GM21390 (cell line): ENCODE data around the gene STARD13.

Experiments used
- ATAC-seq: cut with Tn5 transposase; IDR thresholded peaks from one replicate; pipeline ENCODE4 v1.9.1; 2021; ENCODE audit not compliant: unreplicated experiment

Gene STARD13

GRCh38 chr13:33204130-33204927, 81.2 kb downstream of the STARD13 start:
- no peak for ATAC-seq

GRCh38 chr13:33202644-33203169, 82.8 kb downstream of the STARD13 start:
- ATAC-seq: no peak

GRCh38 chr13:33201659-33202058, 83.9 kb downstream of the STARD13 start:
- no peak for ATAC-seq

GRCh38 chr13:33199289-33199850, 86.2 kb downstream of the STARD13 start:
- ATAC-seq: no peak

- ATAC-seq: no peak
Observed at GRCh38 chr13:33197541-33197971, 88.0 kb downstream of the STARD13 start.

GRCh38 chr13:33196767-33197166, 88.8 kb downstream of the STARD13 start:
- ATAC-seq: no peak

GRCh38 chr13:33195693-33196464, 89.7 kb downstream of the STARD13 start:
- ATAC-seq: no peak

DNA sequence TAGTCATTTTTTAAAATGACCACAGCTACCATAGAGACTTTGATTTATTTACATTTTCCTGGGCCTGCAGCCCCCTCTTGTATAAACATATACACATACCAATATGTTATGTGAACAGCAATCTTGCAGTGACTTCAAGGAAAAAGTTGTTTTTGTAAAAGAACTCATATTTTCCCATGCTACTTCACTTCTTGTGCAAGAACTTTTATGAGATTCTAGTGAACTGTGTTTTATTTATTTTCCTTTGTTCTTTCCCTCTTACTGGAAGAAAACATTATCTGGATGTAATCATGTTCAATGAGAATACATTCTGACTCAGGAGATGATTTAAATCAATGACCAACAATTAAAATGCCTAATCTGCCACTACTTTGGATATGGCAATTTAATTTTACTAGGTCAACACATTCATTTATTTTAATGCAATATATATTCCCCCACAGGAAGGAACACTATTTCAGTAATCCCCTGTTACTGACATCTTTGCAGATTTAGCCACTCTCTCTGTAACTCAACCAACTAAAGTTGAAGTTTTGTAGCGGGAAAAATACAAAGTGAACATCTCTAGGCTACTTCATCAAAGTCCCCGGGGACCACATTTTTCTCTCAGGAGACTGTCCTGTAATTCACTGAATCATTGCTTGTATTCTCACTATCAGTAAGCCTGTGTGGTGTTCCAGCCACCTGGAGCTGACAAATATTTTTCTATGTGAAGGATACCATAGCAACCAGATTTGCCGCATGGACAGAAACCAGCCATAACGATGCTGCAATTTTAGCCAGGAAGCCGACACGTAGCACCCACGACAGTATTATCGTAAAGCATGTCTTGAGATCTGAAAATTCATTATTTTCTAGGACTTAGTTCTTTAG, 90.5 kb downstream of the STARD13 start:
- peak; percentile 87 for ATAC-seq

- no peak for ATAC-seq
Observed at GRCh38 chr13:33193428-33193974, 92.1 kb downstream of the STARD13 start.

DNA sequence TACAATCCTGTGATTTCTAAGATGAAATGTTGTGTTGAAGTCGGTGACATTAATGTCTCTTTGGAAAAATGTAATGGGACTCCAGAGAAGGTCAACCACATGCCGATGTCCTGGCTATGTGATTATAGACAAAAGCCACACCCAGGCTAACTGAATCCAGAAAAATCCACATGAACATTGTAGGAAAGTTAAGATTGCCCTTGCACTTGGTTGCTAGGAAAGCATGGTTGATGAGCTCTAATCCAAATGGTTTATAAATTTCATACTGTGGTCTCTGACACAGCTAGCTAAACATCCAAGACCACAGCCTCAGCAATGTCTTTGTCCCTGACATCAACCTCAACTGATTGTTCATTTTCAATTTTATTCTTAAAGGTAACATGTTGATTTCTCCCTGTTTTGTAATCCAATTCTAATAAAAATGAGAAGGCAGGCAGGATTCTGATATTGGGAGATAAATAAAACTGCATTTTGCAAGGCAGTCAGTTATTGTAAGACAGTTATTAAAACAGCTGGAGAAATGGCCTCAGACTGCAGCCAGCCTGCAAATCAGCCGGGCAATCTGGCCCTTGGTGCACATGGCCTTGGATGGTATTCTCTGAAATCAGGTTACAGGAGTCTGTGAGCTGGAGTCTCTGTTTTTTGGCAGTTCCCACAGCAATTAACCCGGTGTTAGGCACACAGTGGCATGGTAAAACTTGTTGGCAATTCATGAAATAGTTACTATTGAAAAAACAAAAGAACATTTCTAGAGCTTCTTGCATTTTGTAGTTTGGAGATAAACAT, 93.9 kb downstream of the STARD13 start:
- no peak for ATAC-seq

- ATAC-seq: no peak
Observed at GRCh38 chr13:33189470-33189869, 96.1 kb downstream of the STARD13 start.

DNA sequence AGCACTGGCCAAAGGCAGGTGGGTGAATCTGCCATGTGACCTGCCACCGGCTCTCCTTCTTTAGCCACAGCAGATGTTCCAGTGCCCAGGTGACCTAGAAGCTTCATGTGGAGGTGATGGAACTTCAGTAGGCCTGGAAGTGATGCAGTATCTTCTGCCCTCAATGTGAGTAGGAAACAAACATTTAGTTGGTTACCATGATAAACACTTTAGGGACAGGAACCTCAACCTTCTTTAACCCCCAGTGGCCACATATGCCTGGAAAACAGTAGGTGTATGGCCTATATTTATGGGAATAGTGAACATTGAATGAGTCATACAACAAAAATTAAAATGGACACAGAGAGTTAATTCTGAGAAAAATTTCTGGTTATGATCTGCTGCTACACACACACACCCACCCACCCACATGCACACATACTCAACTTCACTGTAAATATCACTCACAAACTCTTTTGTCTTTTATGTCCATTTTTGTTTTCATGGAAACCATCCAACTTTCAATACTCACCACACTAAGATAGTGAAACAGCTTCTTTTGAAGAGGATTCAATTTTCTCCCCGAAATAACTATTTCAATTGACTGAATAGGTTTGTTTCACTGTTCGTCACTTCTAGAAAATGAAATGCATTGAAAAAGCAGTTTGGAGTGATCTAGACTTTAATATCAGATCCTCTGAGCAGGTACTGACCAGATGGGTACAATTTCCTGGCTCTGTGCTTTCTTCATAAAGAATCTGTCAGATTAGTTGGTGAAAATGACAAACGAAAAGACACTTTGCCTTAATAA, 97.3 kb downstream of the STARD13 start:
- peak; percentile 54 for ATAC-seq

DNA sequence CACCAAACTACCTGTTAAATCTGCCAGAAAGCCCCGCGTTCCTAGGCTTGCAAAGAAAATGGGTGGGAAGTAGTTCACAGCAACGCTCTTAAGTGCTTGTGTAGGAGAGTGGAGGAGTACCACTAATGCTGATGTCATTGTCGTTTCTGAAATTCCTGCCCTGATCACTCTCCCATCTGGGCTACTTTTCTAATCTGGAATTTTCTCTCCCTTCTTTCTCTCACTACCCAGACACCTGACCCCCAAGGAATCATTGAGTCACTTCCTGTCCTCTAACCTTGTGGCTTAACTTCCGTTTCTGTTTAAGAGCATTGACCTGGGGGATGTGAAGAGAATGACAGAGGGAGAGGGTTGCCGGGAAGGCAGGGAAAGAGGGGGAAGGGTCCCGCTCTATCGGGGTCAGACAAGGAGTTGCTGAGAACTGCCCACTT, 98.7 kb downstream of the STARD13 start:
- ATAC-seq: no peak

- ATAC-seq: no peak
Observed at GRCh38 chr13:33185853-33186252, 99.7 kb downstream of the STARD13 start.

DNA sequence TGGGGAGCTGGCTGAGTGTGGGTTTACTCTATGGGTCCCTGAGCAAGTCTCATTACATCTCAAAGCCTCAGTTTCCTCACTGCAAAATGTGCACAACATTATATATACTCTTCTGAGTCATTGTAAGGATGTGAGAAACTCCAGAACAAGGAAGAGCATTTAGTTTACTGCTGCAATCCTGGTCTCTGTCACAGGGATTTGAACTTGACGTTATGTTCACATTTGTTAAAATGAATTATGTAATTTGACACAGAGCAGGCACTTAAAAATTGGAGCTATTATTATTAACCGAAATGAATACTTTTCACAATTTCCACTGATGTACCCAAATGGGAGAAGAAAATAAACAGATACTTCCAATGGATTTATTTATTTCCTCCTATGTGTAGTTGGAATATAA, 101.0 kb downstream of the STARD13 start:
- no peak for ATAC-seq

DNA sequence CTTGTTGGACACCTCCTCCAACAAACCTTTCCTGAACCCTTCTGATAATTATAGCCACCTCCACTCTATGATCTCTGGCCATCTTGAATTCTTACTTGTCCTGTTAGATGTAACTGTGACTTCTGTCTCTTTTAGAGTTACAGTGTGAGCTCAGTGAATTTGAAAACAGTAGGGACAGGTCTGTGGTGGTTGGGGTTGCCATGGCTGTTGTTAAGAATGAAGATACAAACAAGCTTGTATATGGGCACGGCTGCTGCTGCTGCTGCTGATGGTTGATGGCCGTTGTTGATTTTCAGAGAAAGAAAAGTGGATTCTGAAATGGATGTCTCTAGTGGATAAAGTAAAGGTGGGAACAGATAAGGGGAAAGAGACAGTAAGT, 101.5 kb downstream of the STARD13 start:
- ATAC-seq: no peak

GRCh38 chr13:33183431-33184111, 102.0 kb downstream of the STARD13 start:
- ATAC-seq: no peak

DNA sequence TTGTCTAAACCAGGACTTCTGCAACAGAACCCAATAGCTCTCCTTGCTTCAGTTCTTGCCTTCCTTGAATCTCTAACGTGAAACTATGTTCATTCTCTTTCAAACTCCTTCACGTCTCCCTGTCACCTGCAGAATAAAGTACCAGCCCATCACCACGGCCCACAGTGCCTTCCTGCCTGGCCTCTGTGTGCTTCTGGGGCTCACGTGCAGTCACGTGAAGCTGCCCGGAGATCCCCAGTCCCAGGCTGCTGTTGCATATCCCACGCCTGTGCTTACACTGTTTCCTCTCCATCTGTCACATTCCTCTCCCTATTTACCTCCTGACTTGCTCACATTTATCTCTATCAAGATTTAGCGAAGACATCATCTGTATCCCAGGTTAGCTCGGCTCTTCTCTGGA, 102.8 kb downstream of the STARD13 start:
- peak; percentile 49 for ATAC-seq
